ENCODE measurements around the gene TRIM45. TPM values are rescaled to one million over a fixed set of nuclear protein-coding genes. Genes with fewer than 3 reads are reported as not detected.

Gene TRIM45
- total RNA-seq, 1 experiment from 2014 or later = 5.1 TPM

- no TSS peak for BruUV-seq (replicated peaks)
- Mint-ChIP-seq H3K27me3 (ENCODE audit: insufficient read depth, unreplicated experiment) (no peaks in the 10 kb centered on the region), H3K27ac (ENCODE audit: unreplicated experiment) (no peak overlapping the region), H3K4me3 (ENCODE audit: unreplicated experiment) (no peak overlapping the region), H3K4me1 (ENCODE audit: low read depth, unreplicated experiment) (peaks cover 10% of the 10 kb centered on the region), H3K9me3 (ENCODE audit: unreplicated experiment) (no peaks in the 10 kb centered on the region), H3K36me3 (ENCODE audit: insufficient read depth, unreplicated experiment) (no peaks in the 10 kb centered on the region)
- POLR2A ChIA-PET = no interaction called here
- no peak for DNase-seq
- Histone ChIP-seq H3K27me3 (replicated peaks; ENCODE audit: control insufficient read depth, insufficient read depth, low read length) (no peaks in the 10 kb centered on the region), H3K9me3 (no peaks in the 10 kb centered on the region), H3K36me3 (ENCODE audit: control insufficient read depth, insufficient read depth, low read length) (no peaks in the 10 kb centered on the region), H3K4me3 (ENCODE audit: low read depth, low read length) (no peak overlapping the region), H3K4me1 (no peaks in the 10 kb centered on the region)
- CTCF ChIA-PET = no interaction called here
- intact Hi-C loops (cut with micrococcal nuclease; ENCODE audit: unreplicated experiment) = no loop called here
- TF ChIP-seq CTCF (IDR thresholded peaks at IDR 0.05; ENCODE audit: insufficient read depth in 1 of 2, low read depth in 1 of 2, low read length in 1 of 2, severe bottlenecking in 1 of 2, unreplicated experiment in 1 of 2) = no peak
These were observed 20.7 kb upstream of the TRIM45 start for GRCh38 chr1:117142200-117142599.

GRCh38 chr1:117138561-117138960 lies 17.0 kb upstream of the TRIM45 start:
- Histone ChIP-seq H3K36me3 (ENCODE audit: control insufficient read depth, insufficient read depth, low read length) (no peaks in the 10 kb centered on the region), H3K4me1 (no peaks in the 10 kb centered on the region), H3K9me3 (no peaks in the 10 kb centered on the region), H3K4me3 (ENCODE audit: low read depth, low read length) (no peak overlapping the region), H3K27me3 (replicated peaks; ENCODE audit: control insufficient read depth, insufficient read depth, low read length) (no peaks in the 10 kb centered on the region)
- Mint-ChIP-seq H3K4me3 (ENCODE audit: unreplicated experiment) (no peak overlapping the region), H3K4me1 (ENCODE audit: low read depth, unreplicated experiment) (no peaks in the 10 kb centered on the region), H3K36me3 (ENCODE audit: insufficient read depth, unreplicated experiment) (no peaks in the 10 kb centered on the region), H3K9me3 (ENCODE audit: unreplicated experiment) (no peaks in the 10 kb centered on the region), H3K27me3 (ENCODE audit: insufficient read depth, unreplicated experiment) (no peaks in the 10 kb centered on the region), H3K27ac (ENCODE audit: unreplicated experiment) (no peak overlapping the region)
- TF ChIP-seq CTCF (IDR thresholded peaks at IDR 0.05; ENCODE audit: insufficient read depth in 1 of 2, low read depth in 1 of 2, low read length in 1 of 2, severe bottlenecking in 1 of 2, unreplicated experiment in 1 of 2) = no peak
- ChIA-PET POLR2A (no interaction called here), CTCF (no interaction called here)
- BruUV-seq (replicated peaks) = no TSS peak
- intact Hi-C loops (cut with micrococcal nuclease; ENCODE audit: unreplicated experiment) = no loop called here
- DNase-seq = no peak

- Mint-ChIP-seq H3K36me3 (ENCODE audit: insufficient read depth, unreplicated experiment) (no peaks in the 10 kb centered on the region), H3K27ac (ENCODE audit: unreplicated experiment) (no peak overlapping the region), H3K27me3 (ENCODE audit: insufficient read depth, unreplicated experiment) (no peaks in the 10 kb centered on the region), H3K4me1 (ENCODE audit: low read depth, unreplicated experiment) (no peaks in the 10 kb centered on the region), H3K9me3 (ENCODE audit: unreplicated experiment) (no peaks in the 10 kb centered on the region), H3K4me3 (ENCODE audit: unreplicated experiment) (no peak overlapping the region)
- no peaks in the 10 kb centered on the region for H3K4me1 ChIP-seq
- no peaks in the 10 kb centered on the region for H3K27me3 ChIP-seq (replicated peaks; ENCODE audit: control insufficient read depth, insufficient read depth, low read length)
- no peak overlapping the region for H3K4me3 ChIP-seq (ENCODE audit: low read depth, low read length)
- no peak for DNase-seq
- no TSS peak for BruUV-seq (replicated peaks)
- POLR2A ChIA-PET = no interaction called here
- CTCF ChIA-PET = no interaction called here
- H3K36me3 ChIP-seq (ENCODE audit: control insufficient read depth, insufficient read depth, low read length) = no peaks in the 10 kb centered on the region
- intact Hi-C loops (cut with micrococcal nuclease; ENCODE audit: unreplicated experiment) = no loop called here
- no peak for TF ChIP-seq CTCF (IDR thresholded peaks at IDR 0.05; ENCODE audit: insufficient read depth in 1 of 2, low read depth in 1 of 2, low read length in 1 of 2, severe bottlenecking in 1 of 2, unreplicated experiment in 1 of 2)
- no peaks in the 10 kb centered on the region for H3K9me3 ChIP-seq
These were observed 16.6 kb upstream of the TRIM45 start for GRCh38 chr1:117138106-117138505.

Measured in Caco-2 (cell line).